ENCODE results near the gene RPL13.

Gene RPL13

GRCh38 chr16:89544113-89544512 lies 16.4 kb upstream of the RPL13 start:
- H3K4me3 ChIP-seq (ENCODE audit: low read depth, low read length) = no peak overlapping the region
- DNase-seq (ENCODE audit: low read depth) = no peak

GRCh38 chr16:89544713-89545043 lies 15.8 kb upstream of the RPL13 start:
- H3K4me3 ChIP-seq (ENCODE audit: low read depth, low read length) = no peak overlapping the region
- no peak for DNase-seq (ENCODE audit: low read depth)

GRCh38 chr16:89545044-89545830 lies 15.2 kb upstream of the RPL13 start:
- H3K4me3 ChIP-seq (ENCODE audit: low read depth, low read length) = no peak overlapping the region
- no peak for DNase-seq (ENCODE audit: low read depth)

GRCh38 chr16:89545831-89546574 lies 14.5 kb upstream of the RPL13 start:
- DNase-seq (ENCODE audit: low read depth) = no peak
- H3K4me3 ChIP-seq (ENCODE audit: low read depth, low read length) = no peak overlapping the region

- no peak overlapping the region for H3K4me3 ChIP-seq (ENCODE audit: low read depth, low read length)
Measured at GRCh38 chr16:89546781-89547180, 13.7 kb upstream of the RPL13 start.

GRCh38 chr16:89547291-89547690 lies 13.2 kb upstream of the RPL13 start:
- DNase-seq (ENCODE audit: low read depth) = no peak
- H3K4me3 ChIP-seq (ENCODE audit: low read depth, low read length) = no peak overlapping the region

More at GRCh38 chr16:89546781-89547180, 13.7 kb upstream of the RPL13 start:
- no peak for DNase-seq (ENCODE audit: low read depth)

- DNase-seq (ENCODE audit: low read depth) = no peak
Measured at GRCh38 chr16:89547860-89548259, 12.6 kb upstream of the RPL13 start.

GRCh38 chr16:89548344-89549006 lies 12.0 kb upstream of the RPL13 start:
- H3K4me3 ChIP-seq (ENCODE audit: low read depth, low read length) = no peak overlapping the region

More at GRCh38 chr16:89547860-89548259, 12.6 kb upstream of the RPL13 start:
- H3K4me3 ChIP-seq (ENCODE audit: low read depth, low read length) = no peak overlapping the region

GRCh38 chr16:89549007-89549700 lies 11.3 kb upstream of the RPL13 start:
- H3K4me3 ChIP-seq (ENCODE audit: low read depth, low read length) = no peak overlapping the region
- no peak for DNase-seq (ENCODE audit: low read depth)

More at GRCh38 chr16:89548344-89549006, 12.0 kb upstream of the RPL13 start:
- no peak for DNase-seq (ENCODE audit: low read depth)

- no peak overlapping the region for H3K4me3 ChIP-seq (ENCODE audit: low read depth, low read length)
- no peak for DNase-seq (ENCODE audit: low read depth)
Measured at GRCh38 chr16:89550421-89551007, 10.0 kb upstream of the RPL13 start.

- no peak for DNase-seq (ENCODE audit: low read depth)
Measured at GRCh38 chr16:89552329-89552728, 8.2 kb upstream of the RPL13 start.

GRCh38 chr16:89552913-89553312 lies 7.6 kb upstream of the RPL13 start:
- H3K4me3 ChIP-seq (ENCODE audit: low read depth, low read length) = no peak overlapping the region
- no peak for DNase-seq (ENCODE audit: low read depth)

More at GRCh38 chr16:89552329-89552728, 8.2 kb upstream of the RPL13 start:
- no peak overlapping the region for H3K4me3 ChIP-seq (ENCODE audit: low read depth, low read length)

- no peak for DNase-seq (ENCODE audit: low read depth)
- H3K4me3 ChIP-seq (ENCODE audit: low read depth, low read length) = no peak overlapping the region
Measured at GRCh38 chr16:89553733-89554132, 6.7 kb upstream of the RPL13 start.

- H3K4me3 ChIP-seq (ENCODE audit: low read depth, low read length) = no peak overlapping the region
- DNase-seq (ENCODE audit: low read depth) = no peak
Measured at GRCh38 chr16:89554343-89554742, 6.1 kb upstream of the RPL13 start.

- no peak overlapping the region for H3K4me3 ChIP-seq (ENCODE audit: low read depth, low read length)
- DNase-seq (ENCODE audit: low read depth) = no peak
Measured at GRCh38 chr16:89555265-89555664, 5.2 kb upstream of the RPL13 start.

GRCh38 chr16:89555780-89556179 lies 4.7 kb upstream of the RPL13 start:
- DNase-seq (ENCODE audit: low read depth) = no peak
- no peak overlapping the region for H3K4me3 ChIP-seq (ENCODE audit: low read depth, low read length)

- DNase-seq (ENCODE audit: low read depth) = no peak
- H3K4me3 ChIP-seq (ENCODE audit: low read depth, low read length) = no peak overlapping the region
Measured at GRCh38 chr16:89556750-89557689, 3.5 kb upstream of the RPL13 start.

- DNase-seq (ENCODE audit: low read depth) = no peak
- H3K4me3 ChIP-seq (ENCODE audit: low read depth, low read length) = no peak overlapping the region
Measured at GRCh38 chr16:89557690-89558490, 2.6 kb upstream of the RPL13 start.

All from skeletal muscle cell (primary cell).